ENCODE results near the gene PELI1. TPM values are rescaled to one million over a fixed set of nuclear protein-coding genes. Genes with fewer than 3 reads are reported as not detected.

The PELI1 gene
- total and polyA plus RNA-seq, 2 of the 8 experiments (the other 6 are each of a cell fraction or from before 2014, with no cell fraction given), result 21.8 to 57.1 TPM

- TF ChIP-seq, protein P1, sequence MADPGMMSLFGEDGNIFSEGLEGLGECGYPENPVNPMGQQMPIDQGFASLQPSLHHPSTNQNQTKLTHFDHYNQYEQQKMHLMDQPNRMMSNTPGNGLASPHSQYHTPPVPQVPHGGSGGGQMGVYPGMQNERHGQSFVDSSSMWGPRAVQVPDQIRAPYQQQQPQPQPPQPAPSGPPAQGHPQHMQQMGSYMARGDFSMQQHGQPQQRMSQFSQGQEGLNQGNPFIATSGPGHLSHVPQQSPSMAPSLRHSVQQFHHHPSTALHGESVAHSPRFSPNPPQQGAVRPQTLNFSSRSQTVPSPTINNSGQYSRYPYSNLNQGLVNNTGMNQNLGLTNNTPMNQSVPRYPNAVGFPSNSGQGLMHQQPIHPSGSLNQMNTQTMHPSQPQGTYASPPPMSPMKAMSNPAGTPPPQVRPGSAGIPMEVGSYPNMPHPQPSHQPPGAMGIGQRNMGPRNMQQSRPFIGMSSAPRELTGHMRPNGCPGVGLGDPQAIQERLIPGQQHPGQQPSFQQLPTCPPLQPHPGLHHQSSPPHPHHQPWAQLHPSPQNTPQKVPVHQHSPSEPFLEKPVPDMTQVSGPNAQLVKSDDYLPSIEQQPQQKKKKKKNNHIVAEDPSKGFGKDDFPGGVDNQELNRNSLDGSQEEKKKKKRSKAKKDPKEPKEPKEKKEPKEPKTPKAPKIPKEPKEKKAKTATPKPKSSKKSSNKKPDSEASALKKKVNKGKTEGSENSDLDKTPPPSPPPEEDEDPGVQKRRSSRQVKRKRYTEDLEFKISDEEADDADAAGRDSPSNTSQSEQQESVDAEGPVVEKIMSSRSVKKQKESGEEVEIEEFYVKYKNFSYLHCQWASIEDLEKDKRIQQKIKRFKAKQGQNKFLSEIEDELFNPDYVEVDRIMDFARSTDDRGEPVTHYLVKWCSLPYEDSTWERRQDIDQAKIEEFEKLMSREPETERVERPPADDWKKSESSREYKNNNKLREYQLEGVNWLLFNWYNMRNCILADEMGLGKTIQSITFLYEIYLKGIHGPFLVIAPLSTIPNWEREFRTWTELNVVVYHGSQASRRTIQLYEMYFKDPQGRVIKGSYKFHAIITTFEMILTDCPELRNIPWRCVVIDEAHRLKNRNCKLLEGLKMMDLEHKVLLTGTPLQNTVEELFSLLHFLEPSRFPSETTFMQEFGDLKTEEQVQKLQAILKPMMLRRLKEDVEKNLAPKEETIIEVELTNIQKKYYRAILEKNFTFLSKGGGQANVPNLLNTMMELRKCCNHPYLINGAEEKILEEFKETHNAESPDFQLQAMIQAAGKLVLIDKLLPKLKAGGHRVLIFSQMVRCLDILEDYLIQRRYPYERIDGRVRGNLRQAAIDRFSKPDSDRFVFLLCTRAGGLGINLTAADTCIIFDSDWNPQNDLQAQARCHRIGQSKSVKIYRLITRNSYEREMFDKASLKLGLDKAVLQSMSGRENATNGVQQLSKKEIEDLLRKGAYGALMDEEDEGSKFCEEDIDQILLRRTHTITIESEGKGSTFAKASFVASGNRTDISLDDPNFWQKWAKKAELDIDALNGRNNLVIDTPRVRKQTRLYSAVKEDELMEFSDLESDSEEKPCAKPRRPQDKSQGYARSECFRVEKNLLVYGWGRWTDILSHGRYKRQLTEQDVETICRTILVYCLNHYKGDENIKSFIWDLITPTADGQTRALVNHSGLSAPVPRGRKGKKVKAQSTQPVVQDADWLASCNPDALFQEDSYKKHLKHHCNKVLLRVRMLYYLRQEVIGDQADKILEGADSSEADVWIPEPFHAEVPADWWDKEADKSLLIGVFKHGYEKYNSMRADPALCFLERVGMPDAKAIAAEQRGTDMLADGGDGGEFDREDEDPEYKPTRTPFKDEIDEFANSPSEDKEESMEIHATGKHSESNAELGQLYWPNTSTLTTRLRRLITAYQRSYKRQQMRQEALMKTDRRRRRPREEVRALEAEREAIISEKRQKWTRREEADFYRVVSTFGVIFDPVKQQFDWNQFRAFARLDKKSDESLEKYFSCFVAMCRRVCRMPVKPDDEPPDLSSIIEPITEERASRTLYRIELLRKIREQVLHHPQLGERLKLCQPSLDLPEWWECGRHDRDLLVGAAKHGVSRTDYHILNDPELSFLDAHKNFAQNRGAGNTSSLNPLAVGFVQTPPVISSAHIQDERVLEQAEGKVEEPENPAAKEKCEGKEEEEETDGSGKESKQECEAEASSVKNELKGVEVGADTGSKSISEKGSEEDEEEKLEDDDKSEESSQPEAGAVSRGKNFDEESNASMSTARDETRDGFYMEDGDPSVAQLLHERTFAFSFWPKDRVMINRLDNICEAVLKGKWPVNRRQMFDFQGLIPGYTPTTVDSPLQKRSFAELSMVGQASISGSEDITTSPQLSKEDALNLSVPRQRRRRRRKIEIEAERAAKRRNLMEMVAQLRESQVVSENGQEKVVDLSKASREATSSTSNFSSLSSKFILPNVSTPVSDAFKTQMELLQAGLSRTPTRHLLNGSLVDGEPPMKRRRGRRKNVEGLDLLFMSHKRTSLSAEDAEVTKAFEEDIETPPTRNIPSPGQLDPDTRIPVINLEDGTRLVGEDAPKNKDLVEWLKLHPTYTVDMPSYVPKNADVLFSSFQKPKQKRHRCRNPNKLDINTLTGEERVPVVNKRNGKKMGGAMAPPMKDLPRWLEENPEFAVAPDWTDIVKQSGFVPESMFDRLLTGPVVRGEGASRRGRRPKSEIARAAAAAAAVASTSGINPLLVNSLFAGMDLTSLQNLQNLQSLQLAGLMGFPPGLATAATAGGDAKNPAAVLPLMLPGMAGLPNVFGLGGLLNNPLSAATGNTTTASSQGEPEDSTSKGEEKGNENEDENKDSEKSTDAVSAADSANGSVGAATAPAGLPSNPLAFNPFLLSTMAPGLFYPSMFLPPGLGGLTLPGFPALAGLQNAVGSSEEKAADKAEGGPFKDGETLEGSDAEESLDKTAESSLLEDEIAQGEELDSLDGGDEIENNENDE (IDR thresholded peaks at IDR 0.05; ENCODE audit: insufficient replicate concordance, low read length), result no peak
- TF ChIP-seq, protein P2, sequence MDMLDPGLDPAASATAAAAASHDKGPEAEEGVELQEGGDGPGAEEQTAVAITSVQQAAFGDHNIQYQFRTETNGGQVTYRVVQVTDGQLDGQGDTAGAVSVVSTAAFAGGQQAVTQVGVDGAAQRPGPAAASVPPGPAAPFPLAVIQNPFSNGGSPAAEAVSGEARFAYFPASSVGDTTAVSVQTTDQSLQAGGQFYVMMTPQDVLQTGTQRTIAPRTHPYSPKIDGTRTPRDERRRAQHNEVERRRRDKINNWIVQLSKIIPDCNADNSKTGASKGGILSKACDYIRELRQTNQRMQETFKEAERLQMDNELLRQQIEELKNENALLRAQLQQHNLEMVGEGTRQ (IDR thresholded peaks at IDR 0.05; ENCODE audit: low read length), result no peak
These were observed 24.2 kb downstream of the PELI1 start (continued) for GRCh38 chr2:64120008-64120407.
